Measurements from ENCODE around the gene FAM43B.

DNA sequence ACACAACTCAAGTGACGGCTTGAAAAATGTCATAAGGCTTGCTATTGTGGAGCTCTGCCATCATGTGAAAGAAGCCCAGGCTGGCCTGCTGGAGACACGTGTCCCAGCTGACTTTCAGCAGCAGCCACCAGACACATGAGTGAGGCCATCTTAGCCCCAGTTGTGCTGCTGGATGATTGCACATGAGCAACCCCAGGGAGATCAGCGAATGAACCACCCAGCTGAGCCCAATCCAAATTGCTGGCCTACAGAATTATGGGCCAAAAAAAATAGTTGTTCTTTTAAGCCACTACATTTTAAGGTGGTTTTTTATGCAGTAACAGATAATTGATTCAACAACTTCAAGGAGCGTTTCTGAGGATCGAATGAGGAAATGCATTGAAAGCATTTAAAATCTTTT, 19.1 kb downstream of the FAM43B start:
- TF ChIP-seq, protein P1, sequence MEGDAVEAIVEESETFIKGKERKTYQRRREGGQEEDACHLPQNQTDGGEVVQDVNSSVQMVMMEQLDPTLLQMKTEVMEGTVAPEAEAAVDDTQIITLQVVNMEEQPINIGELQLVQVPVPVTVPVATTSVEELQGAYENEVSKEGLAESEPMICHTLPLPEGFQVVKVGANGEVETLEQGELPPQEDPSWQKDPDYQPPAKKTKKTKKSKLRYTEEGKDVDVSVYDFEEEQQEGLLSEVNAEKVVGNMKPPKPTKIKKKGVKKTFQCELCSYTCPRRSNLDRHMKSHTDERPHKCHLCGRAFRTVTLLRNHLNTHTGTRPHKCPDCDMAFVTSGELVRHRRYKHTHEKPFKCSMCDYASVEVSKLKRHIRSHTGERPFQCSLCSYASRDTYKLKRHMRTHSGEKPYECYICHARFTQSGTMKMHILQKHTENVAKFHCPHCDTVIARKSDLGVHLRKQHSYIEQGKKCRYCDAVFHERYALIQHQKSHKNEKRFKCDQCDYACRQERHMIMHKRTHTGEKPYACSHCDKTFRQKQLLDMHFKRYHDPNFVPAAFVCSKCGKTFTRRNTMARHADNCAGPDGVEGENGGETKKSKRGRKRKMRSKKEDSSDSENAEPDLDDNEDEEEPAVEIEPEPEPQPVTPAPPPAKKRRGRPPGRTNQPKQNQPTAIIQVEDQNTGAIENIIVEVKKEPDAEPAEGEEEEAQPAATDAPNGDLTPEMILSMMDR (IDR thresholded peaks at IDR 0.05) = no peak
- TF ChIP-seq ZFX (IDR thresholded peaks at IDR 0.05; ENCODE audit: borderline replicate concordance) = no peak

All from 22Rv1 (cell line).